Ovary (tissue), 3 donors: ENCODE results near the gene APOLD1.

ENCODE experiments used
- CTCF ChIP-seq, 3 donors: fragments of 450-650 bp in 2 of 3; fragments of 200-600 bp in 1 of 3; IDR thresholded peaks; one replicate each; pipeline versions ENCODE4 v1.5.1 to v1.8.0; 2016 to 2022; ENCODE audit warnings: antibody characterized with exemption in 3 of 3, mild to moderate bottlenecking in 1 of 3
- POLR2A ChIP-seq: fragments of 450-650 bp; IDR thresholded peaks from one replicate; pipeline ENCODE4 v1.6.1; 2017; ENCODE audit warnings: antibody characterized with exemption, mild to moderate bottlenecking, moderate library complexity
- donor health status: DM: no; HTN: no; CAD: no.

GRCh38 chr12:12819221-12819620, 33.8 kb downstream of the APOLD1 start:
- TF ChIP-seq POLR2A (no peak), CTCF (IDR thresholded peaks at IDR 0.05) (no peak)
